ENCODE results near the gene TGIF2. TPM values are rescaled to one million over a fixed set of nuclear protein-coding genes. Genes with fewer than 3 reads are reported as not detected.

Gene TGIF2
- total and polyA plus RNA-seq, 2 donors (not counting 3 experiments of a cell fraction or from before 2014, with no cell fraction given): 18.9 to 21.0 TPM

- no TSS peak for BruUV-seq (replicated peaks)
- Histone ChIP-seq H3K9me3 (replicated peaks; ENCODE audit: control insufficient read depth, insufficient read depth, low read length) (no peaks in the 10 kb centered on the region), H3K36me3 (ENCODE audit: control insufficient read depth in 2 of 2, extremely low read depth in 1 of 2, insufficient read depth in 2 of 2, low read length in 2 of 2) (peaks cover 3 to 13% of the 10 kb centered on the region in 2 experiments), H4K20me1 (replicated peaks; ENCODE audit: control insufficient read depth, extremely low read depth, insufficient read depth, low read length) (no peaks in the 10 kb centered on the region), H3K27me3 (ENCODE audit: control insufficient read depth in 2 of 2, insufficient read depth in 2 of 2, low read length in 2 of 2) (no peaks in the 10 kb centered on the region), H3K4me2 (ENCODE audit: insufficient read depth, low read length) (no peak overlapping the region), H3K4me1 (ENCODE audit: control insufficient read depth, extremely low read depth, insufficient read depth, low read length) (no peaks in the 10 kb centered on the region), H3K9ac (replicated peaks; ENCODE audit: extremely low read depth, insufficient read depth, low read length) (no peak overlapping the region), H3K4me3 (replicated peaks in 1 of 3; ENCODE audit: insufficient read depth in 1 of 3, low read depth in 1 of 3, low read length in 3 of 3) (no peak overlapping the region), H2AFZ (ENCODE audit: low read depth, low read length) (no peak overlapping the region), H3K27ac (ENCODE audit: insufficient read depth, low read depth, low read length) (no peak overlapping the region), H3K79me2 (ENCODE audit: control insufficient read depth, insufficient read depth, low read length) (no peaks in the 10 kb centered on the region), H3K9me1 (replicated peaks; ENCODE audit: control insufficient read depth, extremely low read depth, insufficient read depth, low read length) (no peaks in the 10 kb centered on the region)
- no peak for DNase-seq (ENCODE audit: low read depth, low spot score)
- FAIRE-seq: no peak
- dilution Hi-C loops (cut with MboI; ENCODE audit: extremely low pct_ligation_motif_present, low sequenced_read_pairs) (no loop called here), intact Hi-C loops (cut with micrococcal nuclease) (no loop called here)
- ChIA-PET CTCF (interaction anchor here (0.6 to 1.1 kb wide), 4 partner anchors 8 to 1672 kb away, joined by 3 to 5 read pairs (median 4); partner anchors contain the start of gene RAB5IF), POLR2A (no interaction called here)
- TF ChIP-seq CTCF (IDR thresholded peaks at IDR 0.05; ENCODE audit: extremely low read depth in 1 of 2, insufficient read depth in 1 of 2, low read depth in 1 of 2, low read length in 2 of 2): no peak
- no peak for TF ChIP-seq FOS (IDR thresholded peaks at IDR 0.05; ENCODE audit: borderline replicate concordance, insufficient read depth, low read length)
Observed at GRCh38 chr20:36587388-36588070, 14.1 kb downstream of the TGIF2 start.

- Histone ChIP-seq H3K79me2 (ENCODE audit: control insufficient read depth, insufficient read depth, low read length) (no peaks in the 10 kb centered on the region), H3K4me3 (replicated peaks in 1 of 3; ENCODE audit: insufficient read depth in 1 of 3, low read depth in 1 of 3, low read length in 3 of 3) (no peak overlapping the region), H3K4me1 (ENCODE audit: control insufficient read depth, extremely low read depth, insufficient read depth, low read length) (no peaks in the 10 kb centered on the region), H2AFZ (ENCODE audit: low read depth, low read length) (no peak overlapping the region), H3K36me3 (ENCODE audit: control insufficient read depth in 2 of 2, extremely low read depth in 1 of 2, insufficient read depth in 2 of 2, low read length in 2 of 2) (peaks cover 3 to 11% of the 10 kb centered on the region in 2 experiments), H4K20me1 (replicated peaks; ENCODE audit: control insufficient read depth, extremely low read depth, insufficient read depth, low read length) (no peaks in the 10 kb centered on the region), H3K9ac (replicated peaks; ENCODE audit: extremely low read depth, insufficient read depth, low read length) (no peak overlapping the region), H3K27ac (ENCODE audit: insufficient read depth, low read depth, low read length) (no peak overlapping the region), H3K4me2 (ENCODE audit: insufficient read depth, low read length) (no peak overlapping the region), H3K9me1 (replicated peaks; ENCODE audit: control insufficient read depth, extremely low read depth, insufficient read depth, low read length) (no peaks in the 10 kb centered on the region), H3K27me3 (ENCODE audit: control insufficient read depth in 2 of 2, insufficient read depth in 2 of 2, low read length in 2 of 2) (no peaks in the 10 kb centered on the region), H3K9me3 (replicated peaks; ENCODE audit: control insufficient read depth, insufficient read depth, low read length) (no peaks in the 10 kb centered on the region)
- POLR2A ChIA-PET: interaction anchor here (0.6 kb wide), 1 partner anchor 12 kb away, joined by 3 read pairs; no protein-coding TSS in a partner anchor
- FAIRE-seq (no peak), DNase-seq (ENCODE audit: low read depth, low spot score) (no peak)
- no TSS peak for BruUV-seq (replicated peaks)
- TF ChIP-seq GATA2 (IDR thresholded peaks at IDR 0.05; ENCODE audit: insufficient read depth, insufficient read length, low read depth, low read length) (no peak), POLR2A (IDR thresholded peaks at IDR 0.05; ENCODE audit: low read depth, low read length) (no peak), EZH2 (IDR thresholded peaks at IDR 0.05; ENCODE audit: borderline replicate concordance, low read depth, low read length, severe bottlenecking) (no peak), MYC (IDR thresholded peaks at IDR 0.05; ENCODE audit: low read depth, low read length) (no peak), JUN (IDR thresholded peaks at IDR 0.05; ENCODE audit: borderline replicate concordance, insufficient read depth, insufficient read length, low read depth) (no peak), FOS (IDR thresholded peaks at IDR 0.05; ENCODE audit: borderline replicate concordance, insufficient read depth, low read length) (no peak), MAX (IDR thresholded peaks at IDR 0.05; ENCODE audit: insufficient read depth, insufficient read length) (no peak), POLR2AphosphoS5 (IDR thresholded peaks at IDR 0.05; ENCODE audit: insufficient read depth, low read depth, low read length) (no peak), CTCF (IDR thresholded peaks at IDR 0.05; ENCODE audit: extremely low read depth in 1 of 2, insufficient read depth in 1 of 2, low read depth in 1 of 2, low read length in 2 of 2) (no peak)
- CTCF ChIA-PET: interaction anchor here (1.3 kb wide), 1 partner anchor 22 kb away, joined by 3 read pairs; no protein-coding TSS in a partner anchor
- intact Hi-C loops (cut with micrococcal nuclease) (no loop called here), dilution Hi-C loops (cut with MboI; ENCODE audit: extremely low pct_ligation_motif_present, low sequenced_read_pairs) (no loop called here)
Observed at GRCh38 chr20:36591281-36591680, 17.9 kb downstream of the TGIF2 start.
